ENCODE data around the gene ITGA2.

GRCh38 chr5:53030893-53031292 is 41.7 kb downstream of the ITGA2 start:
- TF ChIP-seq CTCF (IDR thresholded peaks at IDR 0.05) (no peak), EZH2 (IDR thresholded peaks at IDR 0.05; ENCODE audit: borderline replicate concordance, insufficient read depth, low read depth, low read length, poor library complexity, severe bottlenecking) (no peak)

All from B cell (primary cell).